HEK293T (cell line): Measurements from ENCODE around the gene ERBB4.

Experiments used
- CTCF ChIA-PET: fragments of 350-600 bp; formaldehyde crosslinking; extraction: SDS; loops from one replicate; lab custom pipeline; 2021; ENCODE audit warnings: antibody characterized with exemption, inconsistent platforms; lab: Yijun Ruan, JAX
- POLR2A ChIA-PET: fragments of 350-600 bp; formaldehyde crosslinking; extraction: SDS; loops from one replicate; lab custom pipeline; 2020; ENCODE audit warnings: antibody characterized with exemption, inconsistent platforms; lab: Yijun Ruan, JAX
- DNase-seq: peaks from one replicate; pipeline ENCODE4 v3.0.0; 2012; ENCODE audit warnings: mixed read lengths; ENCODE audit errors: extremely low spot score
- ARNT ChIP-seq: fragments of 450-650 bp; IDR thresholded peaks from 2 replicates; pipeline ENCODE4 v1.6.1; 2017; ENCODE audit warnings: mild to moderate bottlenecking
- BHLHE40 ChIP-seq: fragments of 450-650 bp; IDR thresholded peaks from 2 replicates; pipeline ENCODE4 v1.6.1; 2016; ENCODE audit warnings: mild to moderate bottlenecking, moderate library complexity, borderline replicate concordance
- CTBP1 ChIP-seq: fragments of 450-650 bp; IDR thresholded peaks from 2 replicates; pipeline ENCODE4 v1.6.1; 2016; ENCODE audit warnings: borderline replicate concordance
- ELF4 ChIP-seq: fragments of 450-650 bp; IDR thresholded peaks from 2 replicates; pipeline ENCODE4 v1.6.1; 2017; ENCODE audit warnings: antibody characterized with exemption
- FOXA1 ChIP-seq: fragments of 450-650 bp; IDR thresholded peaks from 2 replicates; pipeline ENCODE4 v1.6.1; 2016; ENCODE audit warnings: mild to moderate bottlenecking
- FOXK2 ChIP-seq: fragments of 450-650 bp; IDR thresholded peaks from 2 replicates; pipeline ENCODE4 v1.6.1; 2016; ENCODE audit warnings: mild to moderate bottlenecking
- FOXM1 ChIP-seq: fragments of 450-650 bp; IDR thresholded peaks from 2 replicates; pipeline ENCODE4 v1.6.1; 2017; ENCODE audit warnings: mild to moderate bottlenecking, borderline replicate concordance
- HDGF ChIP-seq: fragments of 450-650 bp; IDR thresholded peaks from 2 replicates; pipeline ENCODE4 v1.6.1; 2017; ENCODE audit warnings: antibody characterized with exemption, borderline replicate concordance
- L3MBTL2 ChIP-seq: fragments of 450-650 bp; conservative IDR thresholded peaks from 2 replicates; pipeline ENCODE4 v1.6.1; 2016; ENCODE audit warnings: mild to moderate bottlenecking
- LEF1 ChIP-seq: fragments of 450-650 bp; IDR thresholded peaks from 2 replicates; pipeline ENCODE4 v1.6.1; 2017; ENCODE audit warnings: mild to moderate bottlenecking, borderline replicate concordance
- NFRKB ChIP-seq: fragments of 450-650 bp; IDR thresholded peaks from 2 replicates; pipeline ENCODE4 v1.6.1; 2016; ENCODE audit warnings: mild to moderate bottlenecking, moderate library complexity
- SP1 ChIP-seq: fragments of 450-650 bp; IDR thresholded peaks from 2 replicates; pipeline ENCODE4 v1.6.1; 2017
- SUZ12 ChIP-seq: fragments of 450-650 bp; IDR thresholded peaks from 2 replicates; pipeline ENCODE4 v1.6.1; 2016; ENCODE audit warnings: mild to moderate bottlenecking
- TARDBP ChIP-seq: fragments of 450-650 bp; IDR thresholded peaks from 2 replicates; pipeline ENCODE4 v1.6.1; 2016
- ZNF384 ChIP-seq: fragments of 450-650 bp; IDR thresholded peaks from 2 replicates; pipeline ENCODE4 v1.6.1; 2016
- TF ChIP-seq, protein P1 (sequence below): fragments of 450-650 bp; IDR thresholded peaks from 2 replicates; pipeline ENCODE4 v1.6.1; 2016

The ERBB4 gene

DNA sequence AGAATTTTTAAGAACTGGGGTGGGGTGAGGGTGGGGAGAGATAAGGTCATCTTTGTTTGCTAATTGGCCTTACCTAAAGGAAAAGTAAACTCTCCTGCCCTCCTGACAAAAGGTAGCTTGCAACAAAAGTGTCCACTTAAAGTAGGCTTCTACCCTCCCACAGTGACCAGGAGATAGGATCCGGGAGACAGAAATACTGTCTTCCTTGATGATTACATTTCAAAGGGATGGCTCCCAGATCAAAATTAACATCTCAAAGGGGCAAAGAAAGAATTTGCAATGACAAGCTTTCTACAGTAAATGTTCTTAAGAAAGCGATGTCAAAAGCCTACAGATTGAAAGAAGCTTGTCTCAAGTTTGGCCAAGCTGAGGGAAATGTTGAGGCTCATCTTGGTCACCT lies 1206.9 kb downstream of the ERBB4 start:
- POLR2A ChIA-PET, result no interaction called here
- CTCF ChIA-PET, result no interaction called here
- no peak for TF ChIP-seq ARNT
- no peak for DNase-seq

DNA sequence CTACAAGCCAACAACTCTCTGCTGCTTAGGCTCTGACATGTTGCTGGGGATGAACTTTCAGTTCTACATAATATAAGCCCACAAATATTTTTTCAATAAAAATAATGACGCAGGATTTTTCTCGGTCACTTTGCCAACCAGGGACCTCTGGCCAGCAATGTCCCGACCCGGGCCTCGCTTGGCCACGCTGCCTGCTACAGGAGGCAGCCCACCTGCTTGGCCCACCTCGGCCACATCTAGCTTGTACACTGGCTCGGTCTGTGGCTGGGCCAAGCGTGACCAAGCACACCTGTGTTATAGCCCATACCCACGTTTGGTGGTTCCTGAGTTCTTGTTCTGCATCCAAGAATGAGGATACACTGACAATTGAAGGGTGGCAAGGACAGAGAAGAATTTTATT lies 1208.7 kb downstream of the ERBB4 start:
- CTCF ChIA-PET, result no interaction called here
- TF ChIP-seq TARDBP (no peak), FOXK2 (no peak), CTBP1 (no peak), SUZ12 (no peak), ZNF384 (no peak), SP1 (no peak), NFRKB (no peak), HDGF (no peak), L3MBTL2 (no peak), BHLHE40 (no peak), FOXM1 (no peak), ELF4 (no peak)
- POLR2A ChIA-PET, result no interaction called here
- DNase-seq, result no peak

DNA sequence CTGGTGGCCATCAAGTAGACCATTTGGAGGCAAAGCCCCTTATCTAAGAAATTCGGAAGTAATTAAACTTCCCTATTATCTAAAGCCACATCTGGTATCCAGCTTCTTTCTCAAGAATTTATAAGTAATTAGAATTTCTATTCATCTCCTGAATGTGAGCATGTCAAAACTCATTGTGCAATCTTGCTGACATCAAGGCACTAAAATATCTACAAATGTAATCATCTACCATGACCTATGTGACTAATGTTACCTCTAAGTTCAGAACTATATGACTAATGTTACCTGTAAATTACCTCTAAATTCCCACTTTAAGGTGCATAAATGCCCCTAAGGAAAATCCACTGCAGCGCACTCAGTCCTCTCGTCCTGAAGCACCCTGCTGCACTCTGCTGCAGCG lies 1209.2 kb downstream of the ERBB4 start:
- ChIA-PET CTCF (no interaction called here), POLR2A (no interaction called here)
- no peak for TF ChIP-seq BHLHE40
- no peak for TF ChIP-seq ZNF384
- no peak for TF ChIP-seq SUZ12
- TF ChIP-seq HDGF, result no peak
- no peak for TF ChIP-seq L3MBTL2
- no peak for TF ChIP-seq FOXM1
- TF ChIP-seq TARDBP, result no peak
- TF ChIP-seq FOXA1, result no peak
- TF ChIP-seq NFRKB, result no peak
- TF ChIP-seq SP1, result no peak
- TF ChIP-seq, protein P1, sequence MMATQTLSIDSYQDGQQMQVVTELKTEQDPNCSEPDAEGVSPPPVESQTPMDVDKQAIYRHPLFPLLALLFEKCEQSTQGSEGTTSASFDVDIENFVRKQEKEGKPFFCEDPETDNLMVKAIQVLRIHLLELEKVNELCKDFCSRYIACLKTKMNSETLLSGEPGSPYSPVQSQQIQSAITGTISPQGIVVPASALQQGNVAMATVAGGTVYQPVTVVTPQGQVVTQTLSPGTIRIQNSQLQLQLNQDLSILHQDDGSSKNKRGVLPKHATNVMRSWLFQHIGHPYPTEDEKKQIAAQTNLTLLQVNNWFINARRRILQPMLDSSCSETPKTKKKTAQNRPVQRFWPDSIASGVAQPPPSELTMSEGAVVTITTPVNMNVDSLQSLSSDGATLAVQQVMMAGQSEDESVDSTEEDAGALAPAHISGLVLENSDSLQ, result no peak
- no peak for TF ChIP-seq ELF4
- no peak for TF ChIP-seq LEF1
- TF ChIP-seq ARNT, result no peak
- TF ChIP-seq FOXK2, result no peak
- no peak for TF ChIP-seq CTBP1
- no peak for DNase-seq

DNA sequence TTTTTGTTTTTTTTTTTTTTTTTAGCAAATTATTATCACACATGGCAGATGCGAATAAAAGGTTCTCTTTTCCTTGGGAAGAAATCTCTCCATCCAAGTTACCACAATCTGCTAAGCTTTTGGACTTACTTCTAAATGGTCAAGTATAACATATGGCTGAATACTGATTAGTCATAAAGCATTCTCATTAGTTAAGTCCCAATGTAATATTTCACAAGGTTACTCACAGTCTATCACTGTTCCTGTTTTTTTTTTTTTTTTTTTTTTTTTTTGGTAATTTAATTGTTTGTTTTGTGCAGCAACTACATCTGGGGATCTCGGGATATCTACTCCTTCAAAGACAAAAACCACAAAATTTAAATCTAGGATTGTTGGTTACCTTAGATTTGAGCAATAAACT lies 1210.5 kb downstream of the ERBB4 start:
- ChIA-PET CTCF (no interaction called here), POLR2A (no interaction called here)
- no peak for TF ChIP-seq FOXA1
- no peak for TF ChIP-seq HDGF
- TF ChIP-seq ARNT, result no peak
- TF ChIP-seq LEF1, result no peak
- no peak for TF ChIP-seq NFRKB
- TF ChIP-seq TARDBP, result no peak
- TF ChIP-seq SP1, result no peak
- TF ChIP-seq FOXM1, result no peak
- TF ChIP-seq L3MBTL2, result no peak
- no peak for TF ChIP-seq SUZ12
- TF ChIP-seq CTBP1, result no peak
- TF ChIP-seq BHLHE40, result no peak
- TF ChIP-seq, protein P1, result no peak
- TF ChIP-seq ELF4, result no peak
- TF ChIP-seq FOXK2, result no peak
- TF ChIP-seq ZNF384, result no peak
- no peak for DNase-seq
